ENCODE results near the gene TBC1D1. TPM values are rescaled to one million over a fixed set of nuclear protein-coding genes. Genes with fewer than 3 reads are reported as not detected.

The TBC1D1 gene
- total RNA-seq, 2 donors from 2014 or later, result 55.3 to 77.4 TPM

GRCh38 chr4:37852376-37852775, 38.5 kb upstream of the TBC1D1 start:
- H3K27ac ChIP-seq, result no peak overlapping the region
- intact Hi-C loops (cut with DNase I), result no loop called here
- H3K4me3 ChIP-seq, result no peak overlapping the region
- TF ChIP-seq CTCF (IDR thresholded peaks at IDR 0.05), result no peak
- DNase-seq, result no peak
- H3K4me1 ChIP-seq, result no peaks in the 10 kb centered on the region
- no peak overlapping the region for H3K9ac ChIP-seq (ENCODE audit: low read depth in 2 of 2, low read length in 2 of 2)
- H3K9me3 ChIP-seq, result no peaks in the 10 kb centered on the region
- H3K36me3 ChIP-seq, result no peaks in the 10 kb centered on the region
- H3K27me3 ChIP-seq, result no peaks in the 10 kb centered on the region

- no peak overlapping the region for H3K27ac ChIP-seq
- H3K27me3 ChIP-seq, result no peaks in the 10 kb centered on the region
- no peak overlapping the region for H3K9ac ChIP-seq (ENCODE audit: low read depth in 2 of 2, low read length in 2 of 2)
- intact Hi-C loops (cut with DNase I), result no loop called here
- TF ChIP-seq CTCF (IDR thresholded peaks at IDR 0.05), result no peak
- H3K9me3 ChIP-seq, result no peaks in the 10 kb centered on the region
- H3K4me1 ChIP-seq, result no peaks in the 10 kb centered on the region
- no peaks in the 10 kb centered on the region for H3K36me3 ChIP-seq
- no peak overlapping the region for H3K4me3 ChIP-seq
- no peak for DNase-seq
These were observed 32.8 kb upstream of the TBC1D1 start for GRCh38 chr4:37858112-37858511.

GRCh38 chr4:37858872-37859271, 32.0 kb upstream of the TBC1D1 start:
- Histone ChIP-seq H3K4me3 (no peak overlapping the region), H3K9me3 (no peaks in the 10 kb centered on the region), H3K9ac (ENCODE audit: low read depth in 2 of 2, low read length in 2 of 2) (no peak overlapping the region), H3K36me3 (no peaks in the 10 kb centered on the region), H3K27me3 (no peaks in the 10 kb centered on the region), H3K4me1 (no peaks in the 10 kb centered on the region), H3K27ac (no peak overlapping the region)
- no peak for DNase-seq
- no peak for TF ChIP-seq CTCF (IDR thresholded peaks at IDR 0.05)
- intact Hi-C loops (cut with DNase I), result no loop called here

- Histone ChIP-seq H3K9me3 (no peaks in the 10 kb centered on the region), H3K4me1 (no peaks in the 10 kb centered on the region), H3K36me3 (no peaks in the 10 kb centered on the region), H3K9ac (ENCODE audit: low read depth in 2 of 2, low read length in 2 of 2) (no peak overlapping the region), H3K4me3 (no peak overlapping the region), H3K27me3 (no peaks in the 10 kb centered on the region), H3K27ac (no peak overlapping the region)
- intact Hi-C loops (cut with DNase I), result no loop called here
- no peak for TF ChIP-seq CTCF (IDR thresholded peaks at IDR 0.05)
- DNase-seq, result no peak
These were observed 30.6 kb upstream of the TBC1D1 start for GRCh38 chr4:37860266-37860665.

GRCh38 chr4:37862961-37863360, 27.9 kb upstream of the TBC1D1 start:
- intact Hi-C loops (cut with DNase I), result no loop called here
- H3K36me3 ChIP-seq, result no peaks in the 10 kb centered on the region
- no peaks in the 10 kb centered on the region for H3K27me3 ChIP-seq
- H3K27ac ChIP-seq, result no peak overlapping the region
- TF ChIP-seq CTCF (IDR thresholded peaks at IDR 0.05), result no peak
- H3K4me3 ChIP-seq, result no peak overlapping the region
- no peak overlapping the region for H3K9ac ChIP-seq (ENCODE audit: low read depth in 2 of 2, low read length in 2 of 2)
- DNase-seq, result no peak
- no peaks in the 10 kb centered on the region for H3K9me3 ChIP-seq
- H3K4me1 ChIP-seq, result no peaks in the 10 kb centered on the region

- Histone ChIP-seq H3K9ac (ENCODE audit: low read depth in 2 of 2, low read length in 2 of 2) (no peak overlapping the region), H3K4me3 (no peak overlapping the region), H3K9me3 (no peaks in the 10 kb centered on the region), H3K4me1 (no peaks in the 10 kb centered on the region), H3K27me3 (no peaks in the 10 kb centered on the region), H3K27ac (no peak overlapping the region), H3K36me3 (no peaks in the 10 kb centered on the region)
- intact Hi-C loops (cut with DNase I), result no loop called here
- no peak for TF ChIP-seq CTCF (IDR thresholded peaks at IDR 0.05)
- no peak for DNase-seq
These were observed 26.1 kb upstream of the TBC1D1 start for GRCh38 chr4:37864786-37865185.
